ENCODE data around the gene KCNQ5. TPM values are rescaled to one million over a fixed set of nuclear protein-coding genes. Genes with fewer than 3 reads are reported as not detected.

KCNQ5 gene
- total RNA-seq, 1 experiment from 2014 or later = 0.07 TPM

DNA sequence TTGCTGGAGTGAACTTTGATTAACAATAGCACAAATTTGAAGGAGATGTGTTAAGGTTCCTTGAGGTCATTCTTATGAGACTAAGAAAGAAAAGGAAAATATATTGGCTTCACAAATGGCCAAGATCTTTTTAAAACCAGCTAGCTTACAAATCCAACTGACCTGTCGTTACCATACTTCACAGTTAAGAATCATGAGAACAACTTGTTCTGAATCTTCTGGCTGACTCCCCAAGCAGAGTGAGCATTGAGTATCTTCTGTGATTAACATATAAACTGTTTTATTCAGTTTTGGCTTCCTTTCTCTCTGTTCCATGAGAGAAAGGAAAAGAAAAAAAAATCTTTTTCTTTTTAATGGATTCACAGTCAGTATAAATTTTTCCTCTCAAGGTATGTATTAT, 326.3 kb downstream of the KCNQ5 start:
- Mint-ChIP-seq H3K9me3 (no peaks in the 10 kb centered on the region), H3K4me3 (no peak overlapping the region), H3K4me1 (no peaks in the 10 kb centered on the region), H3K27me3 (ENCODE audit: low read depth) (no peaks in the 10 kb centered on the region), H3K27ac (no peak overlapping the region), H3K36me3 (ENCODE audit: insufficient read depth in 1 of 3, low read depth in 3 of 3) (no peaks in the 10 kb centered on the region)
- Histone ChIP-seq H3K4me2 (ENCODE audit: insufficient read depth, insufficient read length, low read length) (no peak overlapping the region), H4K8ac (replicated peaks; ENCODE audit: insufficient read length, low read depth, low read length) (no peak overlapping the region), H2AK5ac (ENCODE audit: insufficient read length, low read length) (no peak overlapping the region), H2AFZ (ENCODE audit: low read length) (no peak overlapping the region), H2BK120ac (ENCODE audit: low read depth, low read length, poor library complexity, severe bottlenecking) (no peak overlapping the region), H3K56ac (ENCODE audit: insufficient read length, low read depth, low read length) (no peak overlapping the region), H4K20me1 (ENCODE audit: control insufficient read depth, insufficient read depth, insufficient read length) (no peaks in the 10 kb centered on the region), H3T11ph (ENCODE audit: low read length) (no peak overlapping the region), H3K27me3 (ENCODE audit: insufficient read depth, low read length) (no peaks in the 10 kb centered on the region), H4K91ac (ENCODE audit: insufficient read length, low read depth, low read length) (no peak overlapping the region), H3K4ac (ENCODE audit: low read depth, low read length) (no peak overlapping the region), H3K79me1 (ENCODE audit: insufficient read depth, low read depth, low read length, poor library complexity, severe bottlenecking) (no peaks in the 10 kb centered on the region), H3K9me3 (ENCODE audit: control insufficient read depth, low read depth, low read length) (no peaks in the 10 kb centered on the region), H3K27ac (ENCODE audit: insufficient read length, low read depth, low read length) (no peak overlapping the region), H3K18ac (ENCODE audit: insufficient read length, low read depth, low read length) (no peak overlapping the region), H3K14ac (ENCODE audit: insufficient read depth, low read length) (no peak overlapping the region), H3K4me1 (ENCODE audit: insufficient read depth, low read length) (peaks cover 2% of the 10 kb centered on the region; the same call in 1 of the 2 replicates), H2BK5ac (ENCODE audit: insufficient read length, low read length) (no peak overlapping the region), H2BK12ac (ENCODE audit: insufficient read length, low read depth, low read length) (no peak overlapping the region), H3K23ac (ENCODE audit: insufficient read length, low read depth, low read length) (no peak overlapping the region), H2BK20ac (ENCODE audit: low read depth, low read length, poor library complexity, severe bottlenecking) (no peak overlapping the region), H4K5ac (ENCODE audit: insufficient read length, low read depth, low read length) (no peak overlapping the region), H3K23me2 (ENCODE audit: insufficient read length, low read depth, low read length, poor library complexity, severe bottlenecking) (no peaks in the 10 kb centered on the region), H2BK15ac (ENCODE audit: low read depth, low read length) (no peak overlapping the region), H3K79me2 (ENCODE audit: insufficient read depth, low read length) (no peaks in the 10 kb centered on the region), H3K9ac (ENCODE audit: extremely low read depth, insufficient read length, low read length) (no peak overlapping the region)
- TF ChIP-seq CTCF (conservative IDR thresholded peaks at IDR 0.05) = no peak
- no CpG with 5 or more reads among the region's 1 CpG for WGBS (ENCODE audit: extremely low coverage, insufficient read length, low lambda C conversion rate)
- DNase-seq = no peak

All from H9 (cell line).